Measurements from ENCODE around the gene PCDH19.

Gene PCDH19

GRCh38 chrX:100296183-100296753, 113.8 kb downstream of the PCDH19 start:
- H3K4me3 ChIP-seq (ENCODE audit: low read length): no peak overlapping the region
- DNase-seq (ENCODE audit: low read depth): no peak
- no peak for TF ChIP-seq CTCF (conservative IDR thresholded peaks at IDR 0.05; ENCODE audit: low read length)

- no peak for TF ChIP-seq CTCF (conservative IDR thresholded peaks at IDR 0.05; ENCODE audit: low read length)
- no peak for DNase-seq (ENCODE audit: low read depth)
- no peak overlapping the region for H3K4me3 ChIP-seq (ENCODE audit: low read length)
Observed at GRCh38 chrX:100294965-100295364, 115.1 kb downstream of the PCDH19 start.

- H3K4me3 ChIP-seq (ENCODE audit: low read length): no peak overlapping the region
- no peak for DNase-seq (ENCODE audit: low read depth)
- no peak for TF ChIP-seq CTCF (conservative IDR thresholded peaks at IDR 0.05; ENCODE audit: low read length)
Observed at GRCh38 chrX:100289066-100289558, 121.0 kb downstream of the PCDH19 start.

GRCh38 chrX:100277231-100277630, 132.8 kb downstream of the PCDH19 start:
- TF ChIP-seq CTCF (conservative IDR thresholded peaks at IDR 0.05; ENCODE audit: low read length): no peak
- H3K4me3 ChIP-seq (ENCODE audit: low read length): no peak overlapping the region
- no peak for DNase-seq (ENCODE audit: low read depth)

GRCh38 chrX:100274916-100275315, 135.2 kb downstream of the PCDH19 start:
- TF ChIP-seq CTCF (conservative IDR thresholded peaks at IDR 0.05; ENCODE audit: low read length): no peak
- no peak overlapping the region for H3K4me3 ChIP-seq (ENCODE audit: low read length)
- no peak for DNase-seq (ENCODE audit: low read depth)

GRCh38 chrX:100265179-100265578, 144.9 kb downstream of the PCDH19 start:
- DNase-seq (ENCODE audit: low read depth): no peak
- no peak for TF ChIP-seq CTCF (conservative IDR thresholded peaks at IDR 0.05; ENCODE audit: low read length)

GRCh38 chrX:100264200-100264599, 145.9 kb downstream of the PCDH19 start:
- H3K4me3 ChIP-seq (ENCODE audit: low read length): no peak overlapping the region
- no peak for DNase-seq (ENCODE audit: low read depth)
- no peak for TF ChIP-seq CTCF (conservative IDR thresholded peaks at IDR 0.05; ENCODE audit: low read length)

More at GRCh38 chrX:100265179-100265578, 144.9 kb downstream of the PCDH19 start:
- no peak overlapping the region for H3K4me3 ChIP-seq (ENCODE audit: low read length)

Data from AG10803 (cell line).